ENCODE data around the gene LY86. TPM values are rescaled to one million over a fixed set of nuclear protein-coding genes. Genes with fewer than 3 reads are reported as not detected.

The LY86 gene
- total RNA-seq, 3 donors from 2014 or later, result 1.2 to 2.8 (median 1.6) TPM

DNA sequence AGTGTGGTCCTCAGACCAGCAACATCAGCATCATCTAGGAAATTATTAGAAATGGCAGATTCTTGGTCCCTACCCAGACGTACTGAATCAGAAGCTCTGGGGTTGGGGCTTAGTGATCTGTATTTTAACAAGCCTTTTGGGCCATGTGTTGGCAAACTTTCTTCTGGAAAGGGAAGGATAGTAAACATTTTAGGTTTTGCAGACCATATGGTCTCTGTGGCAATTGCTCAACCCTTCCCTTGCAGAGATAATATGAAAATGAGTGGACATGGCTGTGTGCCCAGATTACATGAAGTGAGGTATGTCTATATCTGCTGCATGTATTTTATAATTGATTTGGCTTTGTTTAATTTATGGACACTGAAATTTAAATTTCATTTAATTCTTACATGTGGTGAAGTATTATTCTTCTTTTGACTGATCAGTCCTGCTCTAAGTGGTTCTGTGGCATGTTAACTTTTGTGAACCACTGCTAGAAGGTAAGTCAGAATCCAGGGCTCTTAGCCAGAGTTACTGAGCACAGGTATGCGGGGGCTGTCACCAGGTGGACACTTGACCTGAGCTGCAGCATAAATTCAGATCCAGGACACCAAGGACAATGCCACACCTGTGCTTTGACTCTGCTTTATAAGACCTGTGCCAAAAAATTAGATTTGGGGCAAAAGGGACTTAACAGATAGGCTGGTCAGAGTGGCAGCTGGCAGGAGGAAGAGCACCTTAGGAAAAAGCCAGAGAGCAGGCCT is 43.2 kb downstream of the LY86 start:
- Histone ChIP-seq H3K4me3 (no peak overlapping the region), H3K4me1 (ENCODE audit: low read depth) (no peaks in the 10 kb centered on the region), H3K36me3 (ENCODE audit: low read depth) (no peaks in the 10 kb centered on the region), H3K9me3 (no peaks in the 10 kb centered on the region)
- DNase-seq, result peak in 1 of 3 donors; percentile 10
- intact Hi-C loops (cut with DNase I, micrococcal nuclease), result no loop called here
- TF ChIP-seq, protein P1, sequence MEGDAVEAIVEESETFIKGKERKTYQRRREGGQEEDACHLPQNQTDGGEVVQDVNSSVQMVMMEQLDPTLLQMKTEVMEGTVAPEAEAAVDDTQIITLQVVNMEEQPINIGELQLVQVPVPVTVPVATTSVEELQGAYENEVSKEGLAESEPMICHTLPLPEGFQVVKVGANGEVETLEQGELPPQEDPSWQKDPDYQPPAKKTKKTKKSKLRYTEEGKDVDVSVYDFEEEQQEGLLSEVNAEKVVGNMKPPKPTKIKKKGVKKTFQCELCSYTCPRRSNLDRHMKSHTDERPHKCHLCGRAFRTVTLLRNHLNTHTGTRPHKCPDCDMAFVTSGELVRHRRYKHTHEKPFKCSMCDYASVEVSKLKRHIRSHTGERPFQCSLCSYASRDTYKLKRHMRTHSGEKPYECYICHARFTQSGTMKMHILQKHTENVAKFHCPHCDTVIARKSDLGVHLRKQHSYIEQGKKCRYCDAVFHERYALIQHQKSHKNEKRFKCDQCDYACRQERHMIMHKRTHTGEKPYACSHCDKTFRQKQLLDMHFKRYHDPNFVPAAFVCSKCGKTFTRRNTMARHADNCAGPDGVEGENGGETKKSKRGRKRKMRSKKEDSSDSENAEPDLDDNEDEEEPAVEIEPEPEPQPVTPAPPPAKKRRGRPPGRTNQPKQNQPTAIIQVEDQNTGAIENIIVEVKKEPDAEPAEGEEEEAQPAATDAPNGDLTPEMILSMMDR (IDR thresholded peaks at IDR 0.05), result no peak
- ATAC-seq, result no peak

DNA sequence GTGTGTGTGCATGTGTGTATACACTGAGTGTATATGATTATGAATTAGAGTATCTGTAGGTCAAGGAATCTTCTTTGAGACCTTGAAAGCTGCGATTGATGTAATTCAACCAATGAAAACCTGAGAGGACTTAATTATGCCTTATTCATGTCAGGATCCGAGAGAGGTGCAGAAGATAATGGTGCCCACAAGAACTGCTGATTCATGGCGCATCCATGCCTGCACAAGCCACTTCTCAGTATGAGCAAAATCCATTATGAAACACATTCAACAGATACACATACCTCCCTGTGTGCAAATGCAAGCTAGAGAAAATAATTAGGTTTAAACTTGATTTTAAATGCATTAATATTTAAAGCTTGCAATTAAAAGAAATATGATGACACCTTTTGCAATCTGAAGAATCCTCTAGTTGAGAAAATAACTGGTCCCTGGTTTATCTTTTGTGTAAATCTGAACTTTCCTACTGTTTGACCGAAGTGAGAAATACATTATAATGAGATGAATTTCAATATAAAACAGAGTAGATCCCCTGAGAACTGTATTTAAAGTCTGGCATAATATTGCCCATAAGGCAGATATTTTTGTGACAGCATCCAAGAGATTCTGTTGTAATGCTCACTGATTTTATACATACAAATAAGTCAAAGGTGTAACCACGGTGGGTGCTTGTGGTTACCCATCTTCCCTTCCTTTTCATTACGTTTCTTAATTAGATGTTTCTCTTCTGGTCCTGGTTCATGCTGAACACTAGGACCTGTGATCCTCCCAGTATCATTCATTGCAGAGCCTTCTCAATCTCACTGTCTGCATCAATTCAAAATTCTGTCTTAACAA is 45.6 kb downstream of the LY86 start:
- no peaks in the 10 kb centered on the region for H3K36me3 ChIP-seq (ENCODE audit: low read depth)
- no peak overlapping the region for H3K4me3 ChIP-seq
- no peaks in the 10 kb centered on the region for H3K4me1 ChIP-seq (ENCODE audit: low read depth)
- intact Hi-C loops (cut with DNase I, micrococcal nuclease), result no loop called here
- ATAC-seq (no peak), DNase-seq (no peak)
- TF ChIP-seq, protein P1 (IDR thresholded peaks at IDR 0.05), result no peak
- H3K9me3 ChIP-seq, result no peaks in the 10 kb centered on the region

DNA sequence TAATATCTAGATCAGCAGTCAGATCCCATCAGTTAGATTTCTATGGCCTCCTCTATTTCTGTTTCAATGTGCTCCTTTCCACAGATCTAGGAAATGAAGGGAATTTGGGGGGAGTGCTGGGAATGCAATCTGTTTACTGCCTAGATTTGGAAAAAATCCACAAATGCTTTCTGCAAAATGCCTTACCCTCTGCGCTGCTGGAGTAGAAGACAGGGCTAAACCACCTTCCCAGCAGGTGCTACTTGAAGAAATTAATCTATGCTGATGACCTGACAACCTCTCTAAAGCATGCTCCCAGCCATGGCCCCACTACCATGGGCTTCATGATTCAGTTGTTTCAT is 46.2 kb downstream of the LY86 start:
- Histone ChIP-seq H3K36me3 (ENCODE audit: low read depth) (no peaks in the 10 kb centered on the region), H3K4me3 (no peak overlapping the region), H3K9me3 (no peaks in the 10 kb centered on the region), H3K4me1 (ENCODE audit: low read depth) (no peaks in the 10 kb centered on the region)
- DNase-seq (no peak), ATAC-seq (no peak)
- TF ChIP-seq, protein P1 (IDR thresholded peaks at IDR 0.05), result no peak
- intact Hi-C loops (cut with DNase I, micrococcal nuclease), result no loop called here

DNA sequence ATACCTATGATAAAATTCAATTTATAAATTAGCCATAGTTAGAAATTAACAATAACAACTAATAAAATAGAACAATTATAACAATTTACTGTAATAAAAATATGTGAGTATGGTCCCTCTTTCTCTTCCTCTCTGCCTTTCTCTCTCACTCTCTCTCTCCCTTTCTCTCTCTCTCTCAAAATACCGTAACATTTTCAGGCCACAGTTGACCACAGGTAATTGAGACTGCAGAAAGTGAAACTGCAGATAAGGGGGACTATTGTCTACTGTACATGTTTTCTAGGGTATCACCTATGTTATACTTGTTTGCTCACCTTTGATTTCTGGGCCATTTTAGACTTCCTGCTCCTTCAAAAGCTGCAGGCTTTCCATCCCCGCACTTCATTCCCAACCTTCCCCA is 46.8 kb downstream of the LY86 start:
- no peak for DNase-seq
- no peak for ATAC-seq
- TF ChIP-seq, protein P1 (IDR thresholded peaks at IDR 0.05), result no peak
- intact Hi-C loops (cut with DNase I, micrococcal nuclease), result no loop called here
- Histone ChIP-seq H3K9me3 (no peaks in the 10 kb centered on the region), H3K4me3 (no peak overlapping the region), H3K4me1 (ENCODE audit: low read depth) (no peaks in the 10 kb centered on the region), H3K36me3 (ENCODE audit: low read depth) (no peaks in the 10 kb centered on the region)

DNA sequence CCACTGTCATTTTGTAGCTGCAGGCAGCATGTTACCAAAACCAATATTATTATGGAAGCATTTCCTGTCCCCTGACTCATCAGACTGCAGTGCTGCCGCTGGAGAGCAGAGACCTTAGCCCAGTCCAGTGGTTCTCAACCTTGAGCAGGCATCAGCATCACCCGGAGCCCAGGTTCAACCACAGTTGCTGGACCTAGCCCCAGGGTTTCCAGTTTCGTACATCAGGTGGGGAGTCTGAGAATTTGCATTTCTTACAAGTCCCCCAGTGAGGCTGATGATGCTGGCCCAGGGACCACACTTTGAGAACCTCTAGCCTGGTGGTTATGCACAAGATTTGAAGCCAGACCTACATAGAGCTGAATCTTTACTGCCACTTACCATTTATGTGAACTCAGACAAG is 47.3 kb downstream of the LY86 start:
- intact Hi-C loops (cut with DNase I, micrococcal nuclease), result no loop called here
- Histone ChIP-seq H3K36me3 (ENCODE audit: low read depth) (no peaks in the 10 kb centered on the region), H3K4me1 (ENCODE audit: low read depth) (no peaks in the 10 kb centered on the region), H3K9me3 (no peaks in the 10 kb centered on the region), H3K4me3 (no peak overlapping the region)
- TF ChIP-seq, protein P1 (IDR thresholded peaks at IDR 0.05), result no peak
- no peak for DNase-seq
- no peak for ATAC-seq

All from mucosa of descending colon (tissue), 3 donors.